ENCODE measurements around the gene RRN3. TPM values are rescaled to one million over a fixed set of nuclear protein-coding genes. Genes with fewer than 3 reads are reported as not detected.
"Not testable (repeated sequence)": the region's sequence is repeated elsewhere in the genome, so short reads cannot be mapped to it uniquely, and the experiment has no call there.

The RRN3 gene
- total RNA-seq, 2 donors from 2014 or later: 32.9 to 37.2 TPM

DNA sequence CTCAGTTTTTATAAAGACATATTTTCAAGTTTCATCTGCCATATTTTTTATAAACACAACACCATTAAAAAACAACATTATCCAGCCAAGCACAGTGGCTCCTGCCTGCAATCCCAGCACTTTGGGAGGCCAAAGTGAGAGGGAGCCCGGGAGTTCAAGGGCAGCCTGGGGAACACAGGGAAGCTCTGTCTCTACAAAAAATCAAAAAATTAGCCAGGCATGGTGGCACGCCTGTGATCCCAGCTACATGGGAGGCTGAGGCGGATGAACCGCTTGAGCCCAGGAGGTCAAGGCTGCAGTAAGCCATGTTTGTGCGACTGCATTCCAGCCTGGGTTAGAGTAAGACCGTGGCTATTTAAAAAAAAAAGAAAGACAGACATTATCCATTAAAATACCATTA lies 21.0 kb downstream of the RRN3 start:
- Mint-ChIP-seq H3K4me3 (no peak overlapping the region), H3K4me1 (peaks cover 10% of the 10 kb centered on the region), H3K27ac (no peak overlapping the region), H3K27me3 (no peaks in the 10 kb centered on the region), H3K36me3 (ENCODE audit: low read depth) (peaks cover 1% of the 10 kb centered on the region)
- no peak for ATAC-seq
- DNase-seq: no peak
- no peaks in the 10 kb centered on the region for H3K9me3 ChIP-seq (ENCODE audit: control insufficient read depth, low read length, poor library complexity, severe bottlenecking)

DNA sequence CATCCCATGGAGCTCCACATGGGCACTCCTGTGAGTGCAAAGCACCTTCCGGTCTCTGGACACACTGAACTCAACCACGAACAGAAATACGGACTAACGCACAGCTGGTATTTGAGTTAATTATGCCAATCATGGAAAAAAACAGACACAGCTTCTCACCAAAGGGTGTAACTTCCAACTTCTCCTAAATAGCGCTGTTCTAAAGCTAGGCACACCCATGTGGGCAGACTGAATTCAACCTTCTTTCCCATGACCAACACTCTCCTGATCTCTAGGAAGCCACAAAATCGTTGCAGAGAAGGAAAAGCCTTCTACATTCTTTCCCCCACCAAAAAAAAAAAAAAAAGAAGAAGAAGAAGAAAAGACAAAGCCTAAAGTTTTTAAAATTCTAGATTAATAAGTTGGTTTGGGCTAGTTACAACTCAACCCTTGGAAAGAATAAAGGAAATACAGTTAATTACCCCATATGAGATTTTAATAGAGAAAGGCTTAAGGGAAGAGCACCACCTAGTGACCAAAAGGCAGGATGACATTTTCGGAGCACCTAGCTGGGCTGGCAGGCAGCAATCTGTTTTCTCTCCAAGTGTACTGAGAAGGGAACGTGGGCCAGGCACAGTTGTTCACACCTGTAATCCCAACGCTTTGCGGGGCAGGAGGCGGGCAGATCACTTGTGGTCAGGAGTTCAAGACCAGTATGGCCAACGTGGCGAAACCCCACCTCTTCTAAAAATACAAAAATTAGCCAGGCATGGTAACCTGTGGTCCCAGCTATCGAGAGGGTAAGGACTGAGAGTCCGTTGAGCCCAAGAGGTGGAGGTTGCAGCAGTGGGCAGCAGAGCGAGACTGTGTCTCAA lies 21.9 kb downstream of the RRN3 start:
- H3K9me3 ChIP-seq (ENCODE audit: control insufficient read depth, low read length, poor library complexity, severe bottlenecking); H3K27ac Mint-ChIP-seq; H3K27me3 Mint-ChIP-seq; H3K36me3 Mint-ChIP-seq (ENCODE audit: low read depth); H3K4me3 Mint-ChIP-seq; H3K4me1 Mint-ChIP-seq; DNase-seq: not testable (repeated sequence)
- ATAC-seq: peak; percentile 77

DNA sequence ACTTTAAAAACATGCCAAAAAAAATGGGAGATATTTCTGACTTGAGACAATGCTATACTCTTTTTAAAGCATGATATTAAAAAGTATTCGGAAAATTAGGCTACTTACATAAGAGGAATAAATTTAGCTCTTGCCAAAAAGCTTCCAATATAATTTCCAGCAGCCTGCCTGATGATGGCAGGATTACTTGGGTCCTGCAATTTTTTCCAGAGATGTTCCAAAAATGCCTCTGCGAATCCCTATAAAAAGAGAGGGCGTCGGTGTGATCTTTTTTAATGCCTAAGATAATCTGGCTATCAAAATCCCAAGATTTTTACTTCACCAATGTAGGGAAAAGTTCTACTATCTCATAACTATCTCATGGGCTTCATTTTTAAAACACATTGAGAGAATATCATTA lies 23.1 kb downstream of the RRN3 start:
- not testable (repeated sequence) for ATAC-seq; H3K4me1 Mint-ChIP-seq; H3K36me3 Mint-ChIP-seq (ENCODE audit: low read depth)

DNA sequence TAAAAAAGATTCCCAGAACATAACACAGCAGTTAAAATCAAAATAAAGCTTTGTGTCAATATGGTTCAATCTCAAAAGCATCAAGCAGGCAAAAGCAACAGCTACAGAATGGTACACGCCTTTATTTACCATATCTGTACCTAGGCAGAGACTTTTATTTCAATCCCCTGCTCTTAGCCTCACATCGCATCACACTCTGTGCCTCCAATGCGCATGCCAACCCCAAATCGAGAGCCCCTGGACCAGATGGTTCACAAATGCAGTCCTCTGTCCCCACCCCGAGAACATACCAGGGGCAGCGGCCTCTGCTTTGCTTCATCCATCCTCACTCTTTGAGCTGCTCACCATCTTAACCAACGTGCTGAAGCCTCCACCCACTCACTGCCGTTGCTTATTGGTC lies 27.4 kb downstream of the RRN3 start:
- H3K9me3 ChIP-seq (ENCODE audit: control insufficient read depth, low read length, poor library complexity, severe bottlenecking); H3K4me1 Mint-ChIP-seq; H3K4me3 Mint-ChIP-seq; H3K27me3 Mint-ChIP-seq; H3K36me3 Mint-ChIP-seq (ENCODE audit: low read depth); DNase-seq; ATAC-seq; H3K27ac Mint-ChIP-seq: not testable (repeated sequence)

More for the DNA sequence above, 23.1 kb downstream of the RRN3 start:
- not testable (repeated sequence) for H3K27ac Mint-ChIP-seq; H3K4me3 Mint-ChIP-seq; H3K27me3 Mint-ChIP-seq; H3K9me3 ChIP-seq (ENCODE audit: control insufficient read depth, low read length, poor library complexity, severe bottlenecking); DNase-seq

DNA sequence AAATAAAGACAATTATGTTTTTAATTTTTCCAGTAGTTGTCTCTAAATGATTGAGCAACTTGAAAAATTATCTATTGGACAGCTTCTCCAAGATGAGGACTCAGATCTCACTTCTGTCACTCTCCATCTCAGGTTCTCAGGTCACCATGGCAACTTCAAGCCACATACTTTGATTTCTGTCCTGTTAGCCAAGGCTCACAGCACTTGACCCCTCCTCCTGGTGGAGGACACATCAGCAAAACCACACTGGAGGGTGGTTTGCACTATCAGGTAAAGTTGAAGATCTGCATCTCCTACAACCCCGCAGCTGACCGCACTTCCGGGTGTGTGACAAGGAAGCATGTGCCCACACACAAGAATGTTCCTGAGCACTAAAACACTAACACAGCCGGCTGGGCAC lies 28.1 kb downstream of the RRN3 start:
- peak; percentile 30 for ATAC-seq
- not testable (repeated sequence) for DNase-seq; H3K4me3 Mint-ChIP-seq; H3K27ac Mint-ChIP-seq; H3K36me3 Mint-ChIP-seq (ENCODE audit: low read depth); H3K4me1 Mint-ChIP-seq; H3K9me3 ChIP-seq (ENCODE audit: control insufficient read depth, low read length, poor library complexity, severe bottlenecking); H3K27me3 Mint-ChIP-seq

DNA sequence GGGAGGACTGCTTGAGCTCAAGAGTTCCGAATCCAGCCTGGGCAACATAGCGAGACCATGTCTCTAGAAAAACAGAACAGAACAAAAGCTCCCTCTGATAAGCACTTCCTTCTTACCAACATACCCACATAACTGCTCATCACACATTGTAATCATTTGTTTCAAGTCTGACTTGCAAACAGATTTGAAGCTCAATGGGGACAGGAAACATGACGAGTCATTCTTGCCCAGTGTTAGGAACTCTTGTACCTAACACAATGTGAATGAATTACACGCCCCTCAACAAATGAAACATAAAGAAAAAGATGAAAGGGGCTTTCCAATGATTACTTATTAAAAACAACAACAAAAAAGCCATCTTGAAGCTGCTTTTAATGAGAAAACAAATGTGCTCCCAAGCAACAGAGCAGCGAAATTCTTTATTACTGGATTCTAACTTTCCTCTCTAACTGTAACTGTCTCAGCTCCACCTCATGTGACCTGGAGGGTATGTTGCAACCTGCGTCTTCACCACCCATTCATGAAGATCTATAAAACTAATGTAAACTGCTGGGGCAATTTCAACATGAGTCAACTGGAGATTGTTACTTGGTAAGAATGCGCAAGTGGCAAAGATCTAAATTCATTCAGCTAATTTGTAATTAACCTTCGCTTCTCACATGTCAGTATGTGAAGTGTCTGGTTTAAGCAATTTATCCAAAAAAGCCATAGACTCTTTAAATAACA lies 31.8 kb downstream of the RRN3 start:
- not testable (repeated sequence) for H3K27ac Mint-ChIP-seq; H3K4me3 Mint-ChIP-seq; H3K27me3 Mint-ChIP-seq; H3K9me3 ChIP-seq (ENCODE audit: control insufficient read depth, low read length, poor library complexity, severe bottlenecking); DNase-seq; ATAC-seq; H3K4me1 Mint-ChIP-seq
- H3K36me3 Mint-ChIP-seq (ENCODE audit: low read depth): peaks cover 11% of the 10 kb centered on the region

DNA sequence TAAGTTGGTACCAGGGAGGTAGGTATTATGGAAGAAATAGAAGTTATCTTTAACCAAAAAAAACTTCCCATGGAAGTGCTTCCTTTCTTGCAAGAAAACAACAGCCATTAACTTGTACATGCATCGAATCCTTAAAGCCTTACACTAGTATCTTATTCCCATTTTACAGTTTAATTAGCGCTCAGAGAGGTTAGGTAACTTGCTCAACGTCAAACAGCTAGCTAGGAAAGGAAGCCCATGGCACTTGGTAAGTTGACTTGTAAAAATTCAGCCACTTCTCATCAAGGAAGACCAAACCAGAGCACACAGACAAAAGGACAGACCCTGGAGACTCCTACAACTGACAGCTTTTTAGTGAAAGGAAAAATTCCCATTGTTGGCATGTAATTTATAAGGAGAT lies 34.7 kb downstream of the RRN3 start:
- Mint-ChIP-seq H3K4me3 (no peak overlapping the region), H3K27ac (no peak overlapping the region), H3K4me1 (peaks cover 11% of the 10 kb centered on the region), H3K36me3 (ENCODE audit: low read depth) (peaks cover 11% of the 10 kb centered on the region), H3K27me3 (no peaks in the 10 kb centered on the region)
- ATAC-seq (no peak), DNase-seq (no peak)
- no peaks in the 10 kb centered on the region for H3K9me3 ChIP-seq (ENCODE audit: control insufficient read depth, low read length, poor library complexity, severe bottlenecking)

DNA sequence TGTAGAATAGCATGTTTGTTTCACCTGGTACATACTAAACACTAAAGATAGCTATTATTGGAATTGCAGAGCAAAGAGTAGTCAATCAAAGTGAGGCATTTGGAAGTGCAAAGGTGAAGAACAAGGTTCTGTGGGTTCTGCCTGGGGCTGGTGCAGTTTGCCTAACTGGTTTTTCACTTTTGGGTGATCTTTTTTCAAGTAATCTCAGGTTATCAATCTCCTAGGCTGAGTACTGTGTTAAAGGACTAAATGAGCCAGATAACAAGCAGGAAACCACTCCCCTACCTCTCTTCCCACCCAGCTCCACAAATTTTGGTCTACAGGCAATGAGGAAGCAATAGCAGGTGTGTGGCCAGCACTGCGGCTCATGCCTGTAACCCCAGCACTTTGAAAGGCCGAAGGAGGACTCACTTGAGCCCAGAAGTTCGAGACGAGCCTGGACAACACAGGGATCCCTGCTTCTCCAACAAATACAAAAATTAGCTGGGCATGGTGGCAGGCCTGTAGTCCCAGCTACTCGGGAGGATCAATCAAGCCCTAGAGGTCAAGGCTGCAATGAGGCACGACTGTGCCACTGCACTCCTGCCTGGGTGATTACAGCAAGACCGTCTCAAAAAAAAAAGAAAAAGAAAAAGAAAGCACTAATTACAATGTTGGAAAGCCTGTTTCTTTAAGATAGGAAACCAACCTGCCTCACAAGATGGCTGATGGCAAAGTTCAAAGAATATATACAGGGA lies 36.2 kb downstream of the RRN3 start:
- ATAC-seq: no peak
- DNase-seq: no peak
- peak overlapping the region; percentile 21 for H3K4me3 Mint-ChIP-seq
- H3K9me3 ChIP-seq (ENCODE audit: control insufficient read depth, low read length, poor library complexity, severe bottlenecking): no peaks in the 10 kb centered on the region
- no peaks in the 10 kb centered on the region for H3K27me3 Mint-ChIP-seq
- H3K27ac Mint-ChIP-seq: no peak overlapping the region
- H3K4me1 Mint-ChIP-seq: peaks cover 15% of the 10 kb centered on the region
- peaks cover 11% of the 10 kb centered on the region for H3K36me3 Mint-ChIP-seq (ENCODE audit: low read depth)

DNA sequence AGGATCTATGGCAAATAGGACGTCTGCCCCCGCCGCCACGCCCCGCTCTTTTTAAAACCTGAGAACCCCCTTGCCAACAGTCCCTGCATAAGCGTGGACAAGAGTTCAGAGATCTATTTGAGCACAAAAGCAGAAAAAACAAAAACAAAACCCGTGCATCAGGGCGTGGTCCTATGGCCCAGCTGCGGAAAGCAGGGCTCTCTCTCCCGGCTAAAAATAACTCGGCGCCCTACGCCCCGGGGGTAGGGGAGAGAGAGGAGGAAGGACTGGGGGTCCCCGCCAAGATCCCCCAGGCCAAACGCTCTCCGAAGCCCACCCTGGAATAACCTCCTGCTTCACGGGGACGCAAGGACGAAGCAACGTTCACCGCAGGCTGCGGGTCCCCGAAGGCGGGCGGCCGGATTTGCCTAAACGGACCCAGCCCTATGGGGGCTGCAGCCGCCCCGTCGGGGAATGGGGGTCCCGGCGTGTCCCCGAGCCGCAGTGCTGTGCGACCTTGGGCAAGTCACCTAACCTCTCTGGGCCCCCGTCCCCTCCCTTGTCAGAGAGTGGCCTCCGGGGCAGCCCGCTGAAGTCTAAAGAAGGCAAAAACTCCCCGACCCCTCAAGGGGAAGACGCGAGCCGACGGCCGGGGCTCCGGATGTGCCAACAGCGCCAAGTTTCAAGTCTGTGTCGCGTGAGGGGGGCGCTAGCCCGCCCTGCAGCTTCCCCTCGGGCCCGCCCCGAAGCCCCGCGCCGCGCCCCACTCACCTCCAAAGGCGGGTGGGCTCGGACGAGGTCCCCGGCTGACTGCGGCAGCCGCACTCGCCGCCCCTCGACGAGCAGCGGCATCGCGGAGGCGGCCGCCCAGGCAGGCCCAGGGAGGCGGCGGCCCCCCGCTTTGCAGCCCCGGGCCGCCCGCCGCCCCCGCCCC lies 38.7 kb downstream of the RRN3 start:
- peak; percentile 69 for ATAC-seq
- Mint-ChIP-seq H3K4me3 (peak overlapping the region; percentile 88), H3K36me3 (ENCODE audit: low read depth) (no peaks in the 10 kb centered on the region), H3K27me3 (no peaks in the 10 kb centered on the region), H3K4me1 (peaks cover 18% of the 10 kb centered on the region), H3K27ac (peak overlapping the region; percentile 2)
- no peaks in the 10 kb centered on the region for H3K9me3 ChIP-seq (ENCODE audit: control insufficient read depth, low read length, poor library complexity, severe bottlenecking)
- DNase-seq: no peak

DNA sequence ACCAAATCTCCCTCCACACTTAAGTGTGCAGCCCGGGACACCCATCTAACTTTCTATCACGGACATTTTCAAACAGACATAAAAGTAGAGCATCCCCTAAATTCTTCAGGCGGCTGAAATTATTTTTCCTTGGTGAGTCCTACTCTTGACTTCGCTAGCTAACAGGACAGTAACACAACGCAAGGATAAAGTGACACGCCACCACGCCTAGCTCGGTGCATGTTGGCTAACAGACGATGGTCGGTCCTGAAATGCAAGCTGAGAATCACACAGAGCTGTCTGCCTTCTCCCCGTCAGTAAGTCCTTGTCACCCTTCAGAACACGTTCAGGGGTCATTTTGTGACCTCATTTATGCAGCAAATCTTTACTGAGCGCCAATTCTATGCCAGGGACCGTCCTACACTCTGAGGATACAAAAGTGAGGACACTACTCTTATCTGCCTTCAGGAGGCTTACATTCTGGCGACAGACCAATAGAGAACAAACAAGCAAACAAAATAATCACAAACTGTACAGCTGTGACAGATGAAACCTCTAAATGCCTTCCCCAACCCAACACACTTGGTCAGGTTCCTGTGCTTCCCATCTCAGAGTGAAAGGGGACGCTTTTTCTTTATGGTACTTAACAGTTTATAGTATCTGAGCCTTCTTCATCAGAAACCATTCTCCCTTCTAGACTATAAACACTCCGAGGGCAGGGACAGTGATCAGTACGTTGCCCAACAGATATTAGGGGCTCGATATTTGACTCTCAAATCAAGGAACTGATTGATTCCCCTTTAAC lies 39.5 kb downstream of the RRN3 start:
- Mint-ChIP-seq H3K36me3 (ENCODE audit: low read depth) (no peaks in the 10 kb centered on the region), H3K27ac (peak overlapping the region; percentile 51), H3K27me3 (no peaks in the 10 kb centered on the region), H3K4me3 (peak overlapping the region; percentile 88), H3K4me1 (peaks cover 20% of the 10 kb centered on the region)
- ATAC-seq (no peak), DNase-seq (no peak)
- H3K9me3 ChIP-seq (ENCODE audit: control insufficient read depth, low read length, poor library complexity, severe bottlenecking): no peaks in the 10 kb centered on the region

DNA sequence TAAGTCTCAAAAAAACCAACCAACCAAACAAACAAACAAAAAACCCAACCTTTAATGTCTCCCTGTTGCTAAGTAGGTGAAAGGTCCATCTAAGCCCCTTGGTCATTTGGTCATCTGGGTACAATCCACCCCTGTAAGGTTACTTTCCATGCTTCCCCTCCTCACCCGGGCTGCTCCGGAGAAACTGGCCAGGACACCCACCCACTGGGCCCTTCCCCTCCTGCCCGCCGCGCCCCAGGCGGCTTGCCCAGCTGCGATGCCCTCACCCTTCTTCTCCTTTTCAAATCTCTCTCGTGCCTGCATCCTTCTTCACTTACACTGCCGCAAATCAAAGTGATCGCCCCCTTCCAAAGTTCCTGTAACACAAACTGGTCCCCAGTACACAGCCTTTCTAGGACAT lies 40.2 kb downstream of the RRN3 start:
- no peaks in the 10 kb centered on the region for H3K9me3 ChIP-seq (ENCODE audit: control insufficient read depth, low read length, poor library complexity, severe bottlenecking)
- H3K4me1 Mint-ChIP-seq: peaks cover 20% of the 10 kb centered on the region
- H3K4me3 Mint-ChIP-seq: peak overlapping the region; percentile 88
- H3K27me3 Mint-ChIP-seq: no peaks in the 10 kb centered on the region
- DNase-seq (no peak), ATAC-seq (no peak)
- no peaks in the 10 kb centered on the region for H3K36me3 Mint-ChIP-seq (ENCODE audit: low read depth)
- peak overlapping the region; percentile 51 for H3K27ac Mint-ChIP-seq

Measured in T-helper 17 cell (primary cell).